Neural cell (in vitro differentiated cells): ENCODE data around the gene WWC2. TPM values are rescaled to one million over a fixed set of nuclear protein-coding genes. Genes with fewer than 3 reads are reported as not detected.

Source experiments
- H2AFZ ChIP-seq: fragments of 200-600, 300-800 bp; sonication (generic), shearing (Covaris generic); 2 replicates; pipeline ENCODE4 v1.6.0; 2014; ENCODE audit warnings: low read depth, mild to moderate bottlenecking, antibody characterized with exemption, low read length, moderate library complexity
- H3F3A ChIP-seq: fragments of 200-600 bp; shearing (Covaris generic); 2 replicates; pipeline ENCODE4 v1.6.1; 2016; ENCODE audit warnings: mild to moderate bottlenecking, moderate library complexity, mixed read lengths, antibody characterized with exemption, low read length; ENCODE audit not compliant: insufficient read depth, poor library complexity, severe bottlenecking
- H3K27ac ChIP-seq: fragments of 200-600, 300-800 bp; sonication (generic), shearing (Covaris generic); 2 replicates; pipeline ENCODE4 v1.5.1; 2014; ENCODE audit warnings: mild to moderate bottlenecking, low read length, moderate library complexity
- H3K27me3 ChIP-seq: fragments of 300-800, 200-600 bp; sonication (generic), shearing (Covaris generic); 2 replicates; pipeline ENCODE4 v1.6.0; 2014; ENCODE audit warnings: mild to moderate bottlenecking, low read depth, low read length, moderate library complexity; ENCODE audit not compliant: insufficient read depth
- H3K36me3 ChIP-seq: fragments of 300-800, 200-600 bp; sonication (generic), shearing (Covaris generic); 2 replicates; pipeline ENCODE4 v1.5.1; 2014; ENCODE audit warnings: mild to moderate bottlenecking, antibody characterized with exemption, low read length, moderate library complexity; ENCODE audit not compliant: insufficient read depth
- H3K4me2 ChIP-seq: fragments of 300-800, 200-600 bp; sonication (generic), shearing (Covaris generic); 2 replicates; pipeline ENCODE4 v1.6.0; 2014; ENCODE audit warnings: mild to moderate bottlenecking, low read length
- H3K4me3 ChIP-seq: fragments of 300-800, 200-600 bp; sonication (generic), shearing (Covaris generic); 2 replicates; pipeline ENCODE4 v1.5.1; 2014; ENCODE audit warnings: mild to moderate bottlenecking, low read length, moderate library complexity
- H3K79me2 ChIP-seq: fragments of 200-600 bp; shearing (Covaris generic); replicated peaks from 2 replicates; pipeline ENCODE4 v1.6.0; 2014; ENCODE audit warnings: mild to moderate bottlenecking, low read length, moderate library complexity; ENCODE audit not compliant: insufficient read depth
- H3K9ac ChIP-seq: fragments of 300-800, 200-600 bp; sonication (generic), shearing (Covaris generic); 2 replicates; pipeline ENCODE4 v1.6.1; 2016; ENCODE audit warnings: mild to moderate bottlenecking, low read length, mixed read lengths
- H3K9me2 ChIP-seq: fragments of 200-600 bp; shearing (Covaris generic); 2 replicates; pipeline ENCODE4 v1.6.1; 2016; ENCODE audit warnings: mild to moderate bottlenecking, low read length, mixed read lengths; ENCODE audit not compliant: insufficient read depth
- H3K9me3 ChIP-seq: fragments of 200-600, 300-800 bp; sonication (generic), shearing (Covaris generic); 2 replicates; pipeline ENCODE4 v1.6.1; 2016; ENCODE audit warnings: mild to moderate bottlenecking, mixed run types, low read length, moderate library complexity, mixed read lengths
- H4K20me1 ChIP-seq: fragments of 200-600 bp; shearing (Covaris generic); 2 replicates; pipeline ENCODE4 v1.6.1; 2016; ENCODE audit warnings: mild to moderate bottlenecking, mixed run types; ENCODE audit not compliant: insufficient read depth
- CTCF ChIP-seq: fragments of 450-650 bp; IDR thresholded peaks from 2 replicates; pipeline ENCODE4 v1.5.1; 2014; ENCODE audit warnings: antibody characterized with exemption, mild to moderate bottlenecking, moderate library complexity; ENCODE audit not compliant: poor library complexity, severe bottlenecking
- EP300 ChIP-seq: fragments of 450-650 bp; conservative IDR thresholded peaks from 2 replicates; pipeline ENCODE4 v1.6.1; 2014; ENCODE audit warnings: antibody characterized with exemption, mild to moderate bottlenecking, moderate library complexity; ENCODE audit not compliant: poor library complexity, severe bottlenecking
- EZH2 ChIP-seq: fragments of 200-600, 300-800 bp; shearing (Covaris generic), sonication (generic); IDR thresholded peaks from 2 replicates; pipeline ENCODE4 v1.6.1; 2014; ENCODE audit warnings: antibody characterized with exemption, low read length, borderline replicate concordance, mild to moderate bottlenecking; ENCODE audit not compliant: insufficient read depth, poor library complexity, severe bottlenecking
- MXI1 ChIP-seq: fragments of 450-650 bp; conservative IDR thresholded peaks from 2 replicates; pipeline ENCODE4 v1.6.1; 2014; ENCODE audit warnings: antibody characterized with exemption, mild to moderate bottlenecking; ENCODE audit not compliant: poor library complexity, severe bottlenecking
- POLR2AphosphoS5 ChIP-seq: IDR thresholded peaks from 2 replicates; pipeline ENCODE4 v1.6.1; 2012
- RAD21 ChIP-seq: fragments of 450-650 bp; conservative IDR thresholded peaks from 2 replicates; pipeline ENCODE4 v1.6.1; 2014; ENCODE audit warnings: antibody characterized with exemption, mild to moderate bottlenecking, moderate library complexity
- REST ChIP-seq: IDR thresholded peaks from 2 replicates; pipeline ENCODE4 v1.6.1; 2012; ENCODE audit warnings: borderline replicate concordance
- SMC3 ChIP-seq: fragments of 450-650 bp; conservative IDR thresholded peaks from 2 replicates; pipeline ENCODE4 v1.6.1; 2014; ENCODE audit warnings: antibody characterized with exemption, mild to moderate bottlenecking, moderate library complexity; ENCODE audit not compliant: poor library complexity
- TAF1 ChIP-seq: IDR thresholded peaks from 2 replicates; pipeline ENCODE4 v1.6.1; 2012; ENCODE audit warnings: low read depth
- polyA plus RNA-seq: library from polyadenylated mRNA; depleted of rRNA; stranded (reverse); fragments of >200 nt; gene quantifications from 2 replicates; pipeline ENCODE4 v1.2.3, GENCODE V29; 2014

WWC2 gene
- polyA plus RNA-seq, 1 donor from 2014 or later, result 5.7 TPM

GRCh38 chr4:183223053-183223452, 124.0 kb downstream of the WWC2 start (continued):
- no peak for TF ChIP-seq SMC3

GRCh38 chr4:183229397-183229796, 130.3 kb downstream of the WWC2 start:
- Histone ChIP-seq H3K27me3 (peaks cover 3% of the 10 kb centered on the region), H3K4me2 (no peak overlapping the region), H3K79me2 (no peaks in the 10 kb centered on the region), H2AFZ (no peak overlapping the region), H3F3A (no peaks in the 10 kb centered on the region), H3K9me2 (no peaks in the 10 kb centered on the region), H3K27ac (no peak overlapping the region), H3K36me3 (no peaks in the 10 kb centered on the region), H4K20me1 (no peaks in the 10 kb centered on the region), H3K9me3 (no peaks in the 10 kb centered on the region), H3K4me3 (no peak overlapping the region), H3K9ac (no peak overlapping the region)
- TF ChIP-seq REST (no peak), SMC3 (no peak), EZH2 (no peak)

- H3F3A ChIP-seq, result no peaks in the 10 kb centered on the region
- no peak overlapping the region for H3K4me2 ChIP-seq
- H4K20me1 ChIP-seq, result no peaks in the 10 kb centered on the region
- H3K9ac ChIP-seq, result no peak overlapping the region
- no peaks in the 10 kb centered on the region for H3K9me3 ChIP-seq
- TF ChIP-seq CTCF (no peak), REST (no peak), SMC3 (no peak), POLR2AphosphoS5 (no peak), EZH2 (no peak), MXI1 (no peak), RAD21 (no peak), EP300 (no peak), TAF1 (no peak)
- H3K4me3 ChIP-seq, result no peak overlapping the region
- H2AFZ ChIP-seq, result no peak overlapping the region
- H3K9me2 ChIP-seq, result no peaks in the 10 kb centered on the region
- no peak overlapping the region for H3K27ac ChIP-seq
- H3K27me3 ChIP-seq, result no peaks in the 10 kb centered on the region
- no peaks in the 10 kb centered on the region for H3K36me3 ChIP-seq
- H3K79me2 ChIP-seq, result no peaks in the 10 kb centered on the region
These were observed 141.7 kb downstream of the WWC2 start for GRCh38 chr4:183240581-183241321.
